HG02885 (cell line): ENCODE data around the gene DHX15.

Experiments
- ATAC-seq: cut with Tn5 transposase; IDR thresholded peaks from one replicate; pipeline ENCODE4 v1.9.1; 2021; ENCODE audit warnings: mild to moderate bottlenecking; ENCODE audit not compliant: unreplicated experiment, poor library complexity

Gene DHX15

DNA sequence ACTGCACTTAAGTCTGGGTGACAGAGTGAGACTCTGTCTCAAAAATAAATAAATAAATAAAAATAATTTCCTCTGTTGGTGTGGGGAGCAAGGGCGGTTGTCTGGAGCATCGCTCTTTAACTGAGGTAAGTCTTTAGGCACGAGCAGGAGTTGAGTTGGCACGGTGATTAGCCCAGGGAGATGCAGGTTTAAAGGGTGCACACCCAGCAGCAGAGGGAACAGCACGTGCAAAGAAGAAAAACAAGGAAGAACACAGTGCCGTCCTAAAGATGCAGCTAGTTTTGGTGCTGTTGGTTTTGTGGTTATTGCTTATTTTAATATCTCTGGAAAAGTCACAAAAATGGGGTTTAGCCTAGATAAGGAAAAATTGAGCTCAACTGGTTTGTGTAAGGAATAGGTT lies 87.8 kb downstream of the DHX15 start:
- no peak for ATAC-seq

DNA sequence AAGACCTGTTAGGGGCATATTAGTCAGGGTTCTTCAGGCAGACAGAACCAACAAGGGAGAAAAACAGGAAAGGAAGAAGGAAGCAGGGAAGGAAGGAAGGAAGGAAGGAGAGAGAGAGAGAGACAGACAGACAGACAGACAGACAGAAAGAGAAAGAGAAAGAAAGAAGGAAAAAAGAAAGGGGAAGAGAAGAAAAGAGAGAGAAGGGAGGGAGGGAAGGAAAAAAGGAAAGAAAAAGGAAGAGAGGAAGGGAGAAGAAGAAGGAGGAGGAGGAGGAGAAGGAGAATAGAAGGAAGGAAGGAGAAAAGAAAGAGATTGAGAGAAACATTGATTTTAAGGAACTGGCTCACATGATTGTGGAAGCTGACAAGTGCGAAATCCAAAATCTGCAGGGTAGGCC lies 89.0 kb downstream of the DHX15 start:
- no peak for ATAC-seq

DNA sequence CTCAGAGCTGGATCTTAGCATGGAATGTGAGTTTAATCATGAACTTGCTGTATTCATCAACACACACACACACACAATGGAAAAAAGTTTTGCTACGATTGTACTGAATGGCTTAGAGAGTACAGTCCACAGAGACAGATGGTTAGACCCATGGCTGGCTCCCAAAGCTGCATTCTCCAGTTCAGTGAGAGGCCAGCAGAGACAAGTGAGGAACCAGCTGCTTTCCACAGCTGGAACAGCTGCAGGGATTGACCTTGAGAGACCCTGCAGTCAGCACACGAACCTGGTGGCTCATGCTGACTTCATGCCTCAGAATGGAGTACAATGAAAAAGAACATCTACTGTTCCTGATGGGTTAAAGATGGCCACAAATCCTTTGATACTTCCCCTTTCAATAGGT lies 94.5 kb downstream of the DHX15 start:
- ATAC-seq, result no peak

DNA sequence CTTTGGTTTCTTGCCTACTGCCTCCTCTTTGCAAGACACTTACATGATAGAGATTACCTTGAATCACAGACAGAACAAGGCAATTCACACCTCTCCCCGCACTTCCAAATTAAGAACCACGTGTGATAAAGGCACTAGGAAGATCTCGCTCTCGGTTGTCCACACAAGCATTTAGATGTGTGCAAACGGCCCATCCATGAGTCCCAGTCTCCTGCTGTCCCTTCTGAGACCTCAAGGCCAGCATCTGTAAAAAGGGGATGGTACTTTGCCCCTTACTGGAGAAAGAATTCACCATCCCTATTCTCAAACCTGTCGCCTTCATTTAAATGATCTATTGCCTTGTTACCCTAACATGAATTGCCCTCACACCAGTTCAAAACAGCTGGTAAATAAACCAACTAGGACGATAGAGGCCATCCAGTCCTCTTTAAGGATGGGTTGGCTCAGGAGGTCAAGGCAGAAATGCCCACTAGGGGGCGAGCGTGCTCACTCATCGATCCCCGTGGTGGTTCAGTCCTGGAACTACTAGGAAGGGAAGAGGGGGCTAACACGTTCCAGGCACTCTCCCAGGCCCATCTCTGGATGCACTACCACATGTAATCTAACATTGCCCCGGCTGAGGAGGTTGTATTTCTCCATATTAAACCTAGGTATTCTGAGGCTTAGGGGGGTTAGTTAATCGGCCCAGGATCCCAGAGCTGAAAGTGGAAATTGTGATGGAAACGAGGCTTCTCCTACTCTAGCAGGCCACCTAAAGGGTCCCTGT lies 95.8 kb downstream of the DHX15 start:
- ATAC-seq, result peak; percentile 93

DNA sequence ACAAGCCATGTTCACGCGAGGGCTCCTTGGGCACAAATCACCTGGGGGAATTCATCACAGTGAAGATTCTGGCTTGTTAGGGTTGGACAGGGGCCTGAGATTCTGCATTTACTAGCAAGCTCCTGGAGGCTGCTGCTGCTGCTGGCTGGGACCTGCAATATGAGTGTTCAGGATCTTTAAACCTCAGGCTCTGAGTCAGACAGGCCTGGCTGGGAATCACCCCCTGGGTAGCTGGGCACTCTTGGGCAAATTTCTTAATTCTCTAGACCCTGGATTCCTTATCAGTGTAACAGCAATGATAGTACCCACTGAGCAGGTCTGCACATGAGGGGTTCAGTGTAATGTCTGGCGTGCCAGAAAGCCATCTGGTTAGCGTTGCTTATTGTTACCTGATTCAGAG lies 101.5 kb downstream of the DHX15 start:
- no peak for ATAC-seq

DNA sequence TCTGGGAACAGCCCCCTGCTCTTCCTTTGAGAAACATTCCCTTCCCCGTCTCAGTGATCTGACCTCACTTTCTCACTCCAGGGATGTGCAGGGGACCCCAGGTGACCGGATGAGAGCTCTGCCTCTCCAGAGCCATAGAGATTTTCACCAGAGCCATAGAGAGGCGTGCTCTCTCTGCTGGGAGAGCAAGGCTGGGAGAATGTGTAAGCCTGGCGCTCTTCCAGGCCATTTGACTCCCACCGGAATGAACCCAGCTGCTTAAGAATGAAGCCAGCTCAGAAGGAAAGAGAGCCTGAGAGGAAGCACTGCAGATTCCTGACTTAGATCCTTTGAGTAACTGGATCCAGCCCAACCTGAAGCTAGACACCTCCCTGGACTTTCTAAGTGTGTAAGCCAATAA lies 106.4 kb downstream of the DHX15 start:
- no peak for ATAC-seq
